Urinary bladder (tissue), 4 donors: ENCODE results near the gene GPD1L. TPM values are rescaled to one million over a fixed set of nuclear protein-coding genes. Genes with fewer than 3 reads are reported as not detected.

Source experiments
- DNase-seq: peaks from one replicate; pipeline ENCODE4 v3.0.0-alpha.2; 2015; ENCODE audit errors: extremely low spot score
- H3K27ac ChIP-seq: one replicate; pipeline ENCODE4 v1.5.1; 2013; ENCODE audit warnings: low read depth, mild to moderate bottlenecking, moderate library complexity
- H3K36me3 ChIP-seq: one replicate; pipeline ENCODE4 v1.6.1; 2013; ENCODE audit warnings: mild to moderate bottlenecking, moderate library complexity; ENCODE audit not compliant: insufficient read depth
- H3K4me1 ChIP-seq: one replicate; pipeline ENCODE4 v1.6.1; 2013; ENCODE audit warnings: mild to moderate bottlenecking, moderate library complexity; ENCODE audit not compliant: insufficient read depth
- H3K4me3 ChIP-seq: one replicate; pipeline ENCODE4 v1.5.1; 2013; ENCODE audit warnings: low read depth, low read length
- WGBS: extraction: QIAGEN DNeasy Blood & Tissue Kit; methylation state at CpG from one replicate; pipeline ENCODE4 v1.1.7; 2013; 5-methylcytosine and 5-hydroxymethylcytosine counted together
- polyA plus RNA-seq: library from polyadenylated mRNA; stranded (reverse); fragments of 200-250 nt; gene quantifications from one replicate; pipeline ENCODE4 v1.2.3, GENCODE V29; 2013
- total RNA-seq: library from RNA; depleted of rRNA; stranded (reverse); fragments of >200 nt; gene quantifications from one replicate; pipeline ENCODE4 v1.2.3, GENCODE V29; 2014
- donor health status: healthy with polysubstance abuse.
- donor health status: healthy.

GPD1L gene
- total and polyA plus RNA-seq, 2 donors, result 61.0 to 63.3 TPM

- 84% methylated on average over 2 of the region's 2 CpGs for WGBS
- Histone ChIP-seq H3K36me3 (no peaks in the 10 kb centered on the region), H3K4me3 (no peak overlapping the region), H3K4me1 (no peaks in the 10 kb centered on the region), H3K27ac (no peak overlapping the region)
- no peak for DNase-seq
Measured at GRCh38 chr3:32132706-32133105, 26.3 kb downstream of the GPD1L start.

DNA sequence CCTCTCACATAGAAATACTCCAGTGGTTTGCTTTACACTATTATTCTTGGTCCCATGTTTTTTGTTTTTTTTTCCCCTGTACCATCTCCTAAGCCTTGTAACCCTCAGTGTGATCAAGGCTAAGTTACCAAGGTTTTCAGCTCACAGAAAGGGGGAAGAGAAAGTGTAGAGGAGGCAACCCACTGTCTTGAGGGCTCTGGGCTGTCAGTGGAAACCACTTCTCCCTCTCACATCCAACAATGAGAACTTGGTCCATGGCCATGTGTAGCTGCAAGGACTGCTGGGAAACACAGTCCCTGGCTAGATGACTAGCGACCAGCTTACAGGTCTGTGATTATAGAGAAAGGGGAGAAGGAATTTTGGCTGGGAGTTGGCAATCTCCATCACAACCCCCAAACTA is 30.3 kb downstream of the GPD1L start:
- H3K4me3 ChIP-seq, result no peak overlapping the region
- no peaks in the 10 kb centered on the region for H3K36me3 ChIP-seq
- no peak for DNase-seq
- H3K27ac ChIP-seq, result no peak overlapping the region
- no peaks in the 10 kb centered on the region for H3K4me1 ChIP-seq
- 97% methylated on average over 1 of the region's 1 CpG for WGBS

GRCh38 chr3:32137870-32138269 is 31.4 kb downstream of the GPD1L start:
- Histone ChIP-seq H3K4me3 (no peak overlapping the region), H3K27ac (no peak overlapping the region), H3K4me1 (no peaks in the 10 kb centered on the region), H3K36me3 (peaks cover 2% of the 10 kb centered on the region)
- DNase-seq, result no peak
- WGBS, result 73% methylated on average over 4 of the region's 4 CpGs

- 41% methylated on average over 8 of the region's 8 CpGs for WGBS
Measured at GRCh38 chr3:32138545-32139104, 32.2 kb downstream of the GPD1L start.

GRCh38 chr3:32140943-32141342 is 34.5 kb downstream of the GPD1L start:
- H3K4me3 ChIP-seq, result no peak overlapping the region
- 68% methylated on average over 5 of the region's 5 CpGs for WGBS
- H3K4me1 ChIP-seq, result no peaks in the 10 kb centered on the region
- no peak overlapping the region for H3K27ac ChIP-seq
- no peak for DNase-seq
- peaks cover 2% of the 10 kb centered on the region for H3K36me3 ChIP-seq

More at GRCh38 chr3:32138545-32139104, 32.2 kb downstream of the GPD1L start:
- Histone ChIP-seq H3K4me1 (no peaks in the 10 kb centered on the region), H3K4me3 (no peak overlapping the region), H3K27ac (no peak overlapping the region), H3K36me3 (peaks cover 2% of the 10 kb centered on the region)
- no peak for DNase-seq

GRCh38 chr3:32143849-32144757 is 37.7 kb downstream of the GPD1L start:
- DNase-seq, result peak; percentile 64
- no peak overlapping the region for H3K27ac ChIP-seq
- H3K4me3 ChIP-seq, result no peak overlapping the region
- 56% methylated on average over 11 of the region's 11 CpGs for WGBS
- no peaks in the 10 kb centered on the region for H3K4me1 ChIP-seq
- H3K36me3 ChIP-seq, result peaks cover 3% of the 10 kb centered on the region

DNA sequence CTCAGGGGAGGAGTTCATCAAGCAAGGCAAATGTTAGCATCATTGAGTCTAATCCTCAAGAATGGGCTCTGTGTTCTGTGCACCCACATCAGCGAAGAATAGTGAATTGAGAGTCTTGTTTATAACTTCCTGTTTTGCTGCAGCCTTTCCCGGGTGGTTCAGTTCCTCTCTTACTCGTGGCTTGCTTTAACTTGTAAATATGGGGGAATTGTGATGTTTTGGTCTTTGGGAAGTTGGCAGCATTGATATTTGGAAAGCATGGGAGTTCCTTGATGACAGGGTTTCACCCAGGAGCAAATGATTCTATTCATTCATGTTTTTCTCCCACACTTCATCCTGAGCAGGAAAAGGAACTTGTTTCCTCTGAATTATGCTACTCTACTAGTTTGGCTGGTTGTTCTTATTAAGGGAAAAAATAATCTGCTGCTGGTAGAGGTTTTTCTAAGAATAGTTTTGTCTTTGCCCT is 40.4 kb downstream of the GPD1L start:
- Histone ChIP-seq H3K36me3 (peaks cover 3% of the 10 kb centered on the region), H3K27ac (no peak overlapping the region)

DNA sequence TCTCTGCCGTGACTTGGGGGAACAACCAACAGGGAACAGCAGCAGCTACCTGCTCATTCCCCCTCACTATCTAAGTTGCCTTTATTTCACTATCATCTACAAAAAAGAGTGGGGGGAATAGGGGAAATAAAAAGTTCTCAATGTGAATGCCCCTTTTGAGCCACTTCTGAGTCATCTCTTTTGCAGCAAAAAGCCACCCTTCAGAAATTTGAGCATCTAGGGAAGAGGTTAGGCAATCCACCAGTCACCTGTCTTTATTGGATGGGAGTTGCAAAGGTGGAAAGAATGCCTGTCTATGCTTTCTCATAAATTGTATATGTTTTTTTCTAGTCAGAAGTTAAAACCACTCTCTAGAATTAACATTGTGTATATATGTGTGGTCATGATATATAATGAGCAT is 41.1 kb downstream of the GPD1L start:
- WGBS, result 83% methylated on average over 1 of the region's 1 CpG
- no peak overlapping the region for H3K27ac ChIP-seq
- H3K4me1 ChIP-seq, result no peaks in the 10 kb centered on the region
- no peak overlapping the region for H3K4me3 ChIP-seq
- peaks cover 3% of the 10 kb centered on the region for H3K36me3 ChIP-seq
- no peak for DNase-seq

More for the DNA sequence above, 40.4 kb downstream of the GPD1L start:
- H3K4me3 ChIP-seq, result no peak overlapping the region
- H3K4me1 ChIP-seq, result no peaks in the 10 kb centered on the region
- DNase-seq, result no peak
- WGBS, result 43% methylated on average over 3 of the region's 3 CpGs

GRCh38 chr3:32147933-32148332 is 41.5 kb downstream of the GPD1L start:
- 69% methylated on average over 3 of the region's 3 CpGs for WGBS
- H3K4me3 ChIP-seq, result no peak overlapping the region
- DNase-seq, result no peak
- H3K4me1 ChIP-seq, result no peaks in the 10 kb centered on the region
- H3K36me3 ChIP-seq, result peaks cover 2% of the 10 kb centered on the region
- no peak overlapping the region for H3K27ac ChIP-seq

GRCh38 chr3:32148351-32148750 is 41.9 kb downstream of the GPD1L start:
- H3K4me3 ChIP-seq, result no peak overlapping the region
- H3K4me1 ChIP-seq, result no peaks in the 10 kb centered on the region
- DNase-seq, result no peak
- H3K27ac ChIP-seq, result no peak overlapping the region
- 86% methylated on average over 5 of the region's 5 CpGs for WGBS
- H3K36me3 ChIP-seq, result peaks cover 2% of the 10 kb centered on the region

DNA sequence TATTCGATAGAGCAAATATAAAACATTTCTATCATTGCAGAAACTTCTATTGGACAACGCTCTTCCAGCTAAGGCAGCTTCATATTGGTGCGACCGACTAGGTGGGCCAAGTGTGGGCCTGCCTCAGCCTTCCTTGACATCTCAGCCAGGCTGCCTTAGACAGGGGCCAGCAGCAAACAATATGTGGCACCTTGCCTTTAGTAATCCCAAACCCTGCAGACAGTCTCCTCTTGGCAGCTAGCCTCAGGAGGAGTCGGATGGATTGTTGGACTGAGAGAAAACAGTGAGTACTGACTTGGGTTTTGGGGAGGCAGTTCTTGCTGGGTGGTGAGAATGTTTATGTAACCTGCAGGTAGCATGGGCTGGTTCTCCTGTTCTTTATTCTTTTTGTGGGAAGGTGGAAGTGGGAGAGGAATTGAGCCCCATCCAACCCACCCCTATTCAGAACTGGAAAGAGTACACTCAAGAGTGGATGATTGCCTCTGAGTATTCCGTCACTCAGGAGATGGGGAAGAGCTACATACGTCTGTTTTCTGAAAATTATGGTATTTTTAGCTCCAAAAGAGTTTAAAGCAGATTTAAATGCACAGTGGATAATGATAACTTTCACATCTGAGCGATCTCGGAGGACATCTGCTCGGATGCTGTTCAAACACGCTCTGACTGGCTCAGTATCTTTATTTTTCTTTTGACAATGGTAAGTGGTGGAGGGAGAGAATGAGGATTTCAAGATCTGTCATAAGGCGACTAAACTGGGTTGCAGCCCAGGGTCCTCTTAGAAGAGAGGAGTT is 47.2 kb downstream of the GPD1L start:
- H3K36me3 ChIP-seq, result no peaks in the 10 kb centered on the region
- H3K4me3 ChIP-seq, result no peak overlapping the region
- 87% methylated on average over 12 of the region's 12 CpGs for WGBS
- H3K27ac ChIP-seq, result no peak overlapping the region
- no peaks in the 10 kb centered on the region for H3K4me1 ChIP-seq
- no peak for DNase-seq

DNA sequence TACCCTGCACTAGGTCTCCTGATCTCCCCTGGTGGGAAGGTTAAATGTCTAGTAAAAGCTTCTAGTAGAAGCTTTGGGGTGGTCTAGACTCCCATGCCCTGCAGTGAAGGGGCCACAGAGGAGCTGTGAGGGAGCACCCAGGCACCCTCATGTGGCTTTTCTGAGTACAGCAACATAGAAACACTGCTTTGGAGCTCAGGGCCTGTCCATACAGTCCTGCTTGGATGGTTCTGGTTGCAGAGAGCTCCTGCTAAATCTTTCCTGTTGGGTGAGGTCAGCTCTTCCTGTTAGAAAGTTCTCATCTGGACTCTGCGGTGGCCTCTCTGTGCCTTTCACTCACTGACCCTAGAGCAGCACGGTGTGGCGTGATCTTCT is 47.8 kb downstream of the GPD1L start:
- WGBS, result 92% methylated on average over 3 of the region's 3 CpGs
- H3K36me3 ChIP-seq, result no peaks in the 10 kb centered on the region
- no peak for DNase-seq
- H3K27ac ChIP-seq, result no peak overlapping the region
- H3K4me3 ChIP-seq, result no peak overlapping the region
- no peaks in the 10 kb centered on the region for H3K4me1 ChIP-seq

DNA sequence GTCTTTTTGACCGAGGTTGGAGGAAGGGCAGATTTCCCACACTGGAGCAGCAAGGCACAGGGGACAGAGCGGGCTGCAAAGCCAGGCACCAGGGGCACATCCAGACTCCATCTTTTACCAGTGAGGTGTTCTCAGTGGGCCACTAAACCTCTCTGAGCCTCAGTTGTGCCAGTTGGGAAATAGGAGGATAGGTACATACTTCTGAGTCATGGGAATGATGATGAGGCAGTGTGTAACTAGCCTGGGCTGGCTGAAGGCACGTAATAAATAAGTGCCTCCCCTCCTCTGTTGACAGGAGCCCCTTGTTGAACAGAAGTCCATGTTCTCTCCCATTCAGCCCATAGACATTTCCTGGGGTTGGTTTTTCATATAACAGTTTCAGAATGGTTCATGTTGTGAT is 48.7 kb downstream of the GPD1L start:
- H3K4me1 ChIP-seq, result no peaks in the 10 kb centered on the region
- no peak overlapping the region for H3K4me3 ChIP-seq
- WGBS, result 97% methylated on average over 3 of the region's 3 CpGs
- DNase-seq, result no peak
- no peak overlapping the region for H3K27ac ChIP-seq
- H3K36me3 ChIP-seq, result no peaks in the 10 kb centered on the region
